Measurements from ENCODE around the gene NAT16.

The NAT16 gene

DNA sequence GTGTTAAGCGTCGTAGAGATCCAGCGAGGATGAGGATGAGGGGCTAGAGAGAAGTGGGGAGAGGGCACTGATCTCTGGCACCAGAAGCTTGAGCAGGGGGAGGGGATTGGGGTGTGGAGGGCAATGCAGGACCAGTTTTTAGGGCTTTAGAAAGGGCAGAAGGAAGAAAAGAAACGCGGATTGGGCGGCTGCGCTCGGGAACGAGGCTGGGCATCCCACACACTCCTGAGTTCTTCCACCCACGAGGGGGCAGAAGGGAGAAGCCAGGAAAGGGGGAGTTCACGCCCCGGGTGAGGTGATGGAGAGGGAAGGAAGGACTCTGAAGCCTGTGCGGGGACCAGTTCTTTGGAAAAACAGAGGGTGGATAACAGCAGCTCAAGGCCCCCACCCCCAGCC, 8.7 kb downstream of the NAT16 start:
- Histone ChIP-seq H3K27me3 (ENCODE audit: control insufficient read depth, low read length) (peaks cover 76% of the 10 kb centered on the region), H3K4me3 (ENCODE audit: low read length) (no peak overlapping the region), H3K9me2 (replicated peaks; ENCODE audit: control insufficient read depth, low read length) (no peaks in the 10 kb centered on the region), H3K36me3 (ENCODE audit: control insufficient read depth, low read length) (no peaks in the 10 kb centered on the region), H3K79me2 (ENCODE audit: control insufficient read depth, low read length) (no peaks in the 10 kb centered on the region), H3K4me1 (ENCODE audit: control insufficient read depth, low read length) (peaks cover 36% of the 10 kb centered on the region), H4K20me1 (ENCODE audit: control insufficient read depth, insufficient read depth, low read depth, low read length) (peaks cover 17% of the 10 kb centered on the region; the same call in 1 of the 2 replicates), H3K4me2 (ENCODE audit: low read length) (no peak overlapping the region), H3F3A (ENCODE audit: control insufficient read depth, insufficient read depth) (peaks cover 3% of the 10 kb centered on the region; the same call in 1 of the 2 replicates), H3K27ac (ENCODE audit: low read depth, low read length) (no peak overlapping the region), H3K9me3 (ENCODE audit: control insufficient read depth, insufficient read depth, low read length) (no peaks in the 10 kb centered on the region)
- no peak for TF ChIP-seq EZH2phosphoT487 (IDR thresholded peaks at IDR 0.05; ENCODE audit: borderline replicate concordance, low read length)
- TF ChIP-seq, protein P1, sequence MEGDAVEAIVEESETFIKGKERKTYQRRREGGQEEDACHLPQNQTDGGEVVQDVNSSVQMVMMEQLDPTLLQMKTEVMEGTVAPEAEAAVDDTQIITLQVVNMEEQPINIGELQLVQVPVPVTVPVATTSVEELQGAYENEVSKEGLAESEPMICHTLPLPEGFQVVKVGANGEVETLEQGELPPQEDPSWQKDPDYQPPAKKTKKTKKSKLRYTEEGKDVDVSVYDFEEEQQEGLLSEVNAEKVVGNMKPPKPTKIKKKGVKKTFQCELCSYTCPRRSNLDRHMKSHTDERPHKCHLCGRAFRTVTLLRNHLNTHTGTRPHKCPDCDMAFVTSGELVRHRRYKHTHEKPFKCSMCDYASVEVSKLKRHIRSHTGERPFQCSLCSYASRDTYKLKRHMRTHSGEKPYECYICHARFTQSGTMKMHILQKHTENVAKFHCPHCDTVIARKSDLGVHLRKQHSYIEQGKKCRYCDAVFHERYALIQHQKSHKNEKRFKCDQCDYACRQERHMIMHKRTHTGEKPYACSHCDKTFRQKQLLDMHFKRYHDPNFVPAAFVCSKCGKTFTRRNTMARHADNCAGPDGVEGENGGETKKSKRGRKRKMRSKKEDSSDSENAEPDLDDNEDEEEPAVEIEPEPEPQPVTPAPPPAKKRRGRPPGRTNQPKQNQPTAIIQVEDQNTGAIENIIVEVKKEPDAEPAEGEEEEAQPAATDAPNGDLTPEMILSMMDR (IDR thresholded peaks at IDR 0.05; ENCODE audit: low read depth, low read length, poor library complexity, severe bottlenecking): peak; percentile 41

DNA sequence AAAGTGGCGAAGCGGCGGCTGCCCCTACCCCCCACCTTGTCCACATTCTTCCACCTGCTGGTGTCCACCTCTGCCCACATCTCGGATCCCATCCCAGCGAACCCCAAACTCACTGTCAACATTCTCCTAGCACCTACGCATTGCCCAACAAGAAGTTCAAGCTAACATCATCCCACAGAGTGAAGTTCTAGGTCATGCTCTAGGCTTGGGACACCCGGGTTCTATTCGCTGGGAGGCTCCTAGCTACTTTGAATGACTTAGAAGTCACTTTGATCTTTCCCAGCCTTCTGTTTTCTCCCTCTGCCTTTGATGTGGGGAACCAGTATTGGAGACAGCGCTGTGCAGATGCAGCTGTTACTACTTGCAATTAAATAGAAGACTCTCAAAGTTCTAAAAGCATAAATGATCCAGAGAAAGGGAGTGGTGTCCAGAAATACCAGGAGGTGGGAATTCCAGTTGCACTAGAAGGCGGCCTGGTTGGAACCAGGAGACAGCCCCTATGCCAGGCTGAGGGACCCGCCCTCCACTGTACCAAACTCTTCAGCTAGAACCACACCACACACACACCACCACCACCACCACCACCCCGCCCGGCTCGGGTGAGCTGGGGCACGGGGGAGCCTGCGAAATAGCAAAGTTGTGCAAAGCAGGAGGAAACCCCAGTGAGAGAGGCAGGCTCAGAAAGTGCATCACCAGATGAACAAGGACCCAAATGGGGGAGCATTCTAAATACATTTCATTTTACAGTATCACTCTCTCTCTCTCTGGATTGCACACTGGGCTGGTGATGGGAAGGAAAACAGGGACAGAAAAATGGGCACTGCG, 9.3 kb downstream of the NAT16 start:
- Histone ChIP-seq H3K4me2 (ENCODE audit: low read length) (no peak overlapping the region), H3K4me3 (ENCODE audit: low read length) (no peak overlapping the region), H4K20me1 (ENCODE audit: control insufficient read depth, insufficient read depth, low read depth, low read length) (peaks cover 22% of the 10 kb centered on the region), H3K9me3 (ENCODE audit: control insufficient read depth, insufficient read depth, low read length) (no peaks in the 10 kb centered on the region), H3F3A (ENCODE audit: control insufficient read depth, insufficient read depth) (peaks cover 3% of the 10 kb centered on the region; the same call in 1 of the 2 replicates), H3K79me2 (ENCODE audit: control insufficient read depth, low read length) (no peaks in the 10 kb centered on the region), H3K27me3 (ENCODE audit: control insufficient read depth, low read length) (peaks cover 79% of the 10 kb centered on the region), H3K27ac (ENCODE audit: low read depth, low read length) (no peak overlapping the region), H3K36me3 (ENCODE audit: control insufficient read depth, low read length) (no peaks in the 10 kb centered on the region), H3K4me1 (ENCODE audit: control insufficient read depth, low read length) (peaks cover 42% of the 10 kb centered on the region), H3K9me2 (replicated peaks; ENCODE audit: control insufficient read depth, low read length) (no peaks in the 10 kb centered on the region)
- TF ChIP-seq, protein P1 (IDR thresholded peaks at IDR 0.05; ENCODE audit: low read depth, low read length, poor library complexity, severe bottlenecking): no peak
- TF ChIP-seq EZH2phosphoT487 (IDR thresholded peaks at IDR 0.05; ENCODE audit: borderline replicate concordance, low read length): peak; percentile 89; the same call in 1 of the 2 replicates

DNA sequence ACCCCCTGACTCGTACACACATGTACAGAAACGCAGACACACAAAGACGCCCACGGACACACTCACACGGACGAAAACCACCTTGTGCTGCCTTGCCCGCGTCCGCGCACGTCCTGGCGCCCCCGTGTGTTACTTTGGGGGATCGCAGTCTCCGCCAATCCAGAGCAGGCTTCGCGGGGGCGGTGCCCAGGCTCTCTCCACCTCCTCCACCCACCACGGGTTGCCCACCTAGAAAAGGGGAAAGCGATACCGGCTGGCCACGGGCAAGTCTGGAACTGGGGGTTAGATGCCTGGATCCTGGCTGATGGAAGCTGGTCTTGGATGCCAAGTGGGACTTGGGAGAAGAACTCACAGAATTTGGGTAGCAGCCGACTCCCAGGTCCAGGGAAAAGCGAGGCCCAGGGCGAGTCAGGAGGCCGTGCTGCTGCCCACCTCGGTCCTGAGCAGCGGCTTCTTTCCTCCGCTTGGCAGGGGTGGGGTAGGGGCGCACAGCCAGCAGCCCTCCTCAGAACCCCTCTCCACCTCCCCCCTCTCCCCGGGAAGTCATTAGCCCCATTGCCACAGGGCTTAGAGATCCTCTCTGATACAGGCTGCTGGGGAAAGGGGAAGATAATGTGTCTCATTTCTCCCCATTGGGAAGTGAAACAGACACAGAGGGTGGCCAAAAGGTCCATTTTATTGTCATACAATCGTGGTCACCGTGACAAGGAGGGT, 10.1 kb downstream of the NAT16 start:
- H4K20me1 ChIP-seq (ENCODE audit: control insufficient read depth, insufficient read depth, low read depth, low read length): peaks cover 26% of the 10 kb centered on the region
- no peak overlapping the region for H3K4me3 ChIP-seq (ENCODE audit: low read length)
- H3K9me2 ChIP-seq (replicated peaks; ENCODE audit: control insufficient read depth, low read length): no peaks in the 10 kb centered on the region
- no peak overlapping the region for H3K27ac ChIP-seq (ENCODE audit: low read depth, low read length)
- peak overlapping the region; percentile 9 for H3K4me2 ChIP-seq (ENCODE audit: low read length)
- H3K4me1 ChIP-seq (ENCODE audit: control insufficient read depth, low read length): peaks cover 50% of the 10 kb centered on the region
- H3K9me3 ChIP-seq (ENCODE audit: control insufficient read depth, insufficient read depth, low read length): no peaks in the 10 kb centered on the region
- H3K36me3 ChIP-seq (ENCODE audit: control insufficient read depth, low read length): no peaks in the 10 kb centered on the region
- no peaks in the 10 kb centered on the region for H3K79me2 ChIP-seq (ENCODE audit: control insufficient read depth, low read length)
- TF ChIP-seq EZH2phosphoT487 (IDR thresholded peaks at IDR 0.05; ENCODE audit: borderline replicate concordance, low read length): peak; percentile 77; the same call in 1 of the 2 replicates
- TF ChIP-seq, protein P1 (IDR thresholded peaks at IDR 0.05; ENCODE audit: low read depth, low read length, poor library complexity, severe bottlenecking): peak; percentile 100
- peaks cover 76% of the 10 kb centered on the region for H3K27me3 ChIP-seq (ENCODE audit: control insufficient read depth, low read length)
- H3F3A ChIP-seq (ENCODE audit: control insufficient read depth, insufficient read depth): peaks cover 3% of the 10 kb centered on the region; the same call in 1 of the 2 replicates

Data from DOHH2 (cell line).